GM21367 (cell line): ENCODE measurements around the gene MYH4.

ENCODE experiments used
- ATAC-seq: cut with Tn5 transposase; IDR thresholded peaks from one replicate; pipeline ENCODE4 v1.9.1; 2021; ENCODE audit not compliant: unreplicated experiment

MYH4 gene

DNA sequence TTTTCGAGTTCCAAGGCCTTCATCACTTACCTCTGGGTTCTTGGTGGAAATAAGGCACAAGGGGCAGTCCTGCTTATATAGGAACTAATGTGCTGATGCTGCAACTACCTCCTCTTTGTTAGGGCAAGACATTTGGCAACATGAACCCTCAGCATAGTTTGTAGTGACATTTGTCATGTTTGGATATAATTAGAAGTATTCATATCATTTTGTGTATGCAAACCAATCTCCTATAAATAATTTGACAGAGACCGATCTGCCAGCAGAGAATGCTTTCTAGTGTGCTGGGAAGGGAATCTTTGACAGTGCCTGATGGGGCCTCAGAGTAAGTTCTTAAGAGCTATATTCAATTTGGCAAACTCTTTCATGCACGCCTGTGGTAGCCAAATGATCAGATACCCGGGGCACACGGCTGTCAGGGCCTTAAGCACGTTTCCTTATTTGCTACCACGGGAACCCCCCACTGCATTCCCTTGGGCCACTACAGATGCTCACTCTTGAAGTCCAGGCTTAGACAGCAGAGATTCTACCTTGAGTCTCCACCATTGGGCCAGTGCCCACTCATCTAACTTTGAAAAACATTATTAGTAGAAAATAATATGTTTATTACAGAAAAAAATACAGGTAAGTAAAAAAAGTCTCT lies 47.3 kb downstream of the MYH4 start, which contains the start of gene MYH8:
TSS of gene MYH8 (minus strand) at position 51 of the 643 bp plus-strand sequence. CDS start 1,723 bp downstream, outside the sequence.
- no peak for ATAC-seq

DNA sequence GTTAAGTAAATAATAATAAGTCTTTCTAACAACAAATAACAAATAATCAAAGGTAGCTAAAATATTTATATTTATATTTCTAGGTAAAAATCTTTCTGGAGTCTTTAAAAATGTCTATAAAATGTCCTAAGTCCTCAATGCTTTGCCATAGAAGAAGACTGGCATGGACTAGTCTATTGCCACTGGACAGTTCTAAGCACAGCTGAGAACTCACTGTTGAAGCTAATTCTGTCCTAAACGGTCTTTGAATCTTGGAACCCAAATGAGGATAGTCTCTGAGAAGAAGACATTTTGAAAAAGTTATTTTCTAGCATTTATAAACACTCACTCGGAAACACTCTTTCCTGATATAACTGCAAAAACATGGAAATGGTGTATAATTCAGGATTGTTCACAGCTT lies 48.1 kb downstream of the MYH4 start:
- no peak for ATAC-seq

DNA sequence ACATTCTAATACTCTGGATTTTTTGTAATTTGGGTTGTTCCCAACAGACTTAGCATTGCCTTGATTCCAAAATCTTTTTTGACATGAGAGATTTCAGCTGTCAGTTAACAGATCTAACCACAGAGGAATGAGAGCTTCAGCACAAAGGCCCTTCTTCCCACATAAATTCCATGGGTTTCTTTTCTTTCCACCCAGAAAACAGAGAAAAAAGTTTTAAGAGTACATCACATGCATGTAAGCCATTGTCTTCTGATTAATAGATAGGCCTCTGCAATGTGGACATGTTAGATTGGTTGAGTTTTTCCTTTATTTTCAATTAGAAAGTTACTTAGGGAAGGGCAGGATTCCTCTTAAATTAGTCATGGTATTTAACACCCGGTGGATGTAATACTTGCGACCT lies 48.5 kb downstream of the MYH4 start:
- no peak for ATAC-seq

DNA sequence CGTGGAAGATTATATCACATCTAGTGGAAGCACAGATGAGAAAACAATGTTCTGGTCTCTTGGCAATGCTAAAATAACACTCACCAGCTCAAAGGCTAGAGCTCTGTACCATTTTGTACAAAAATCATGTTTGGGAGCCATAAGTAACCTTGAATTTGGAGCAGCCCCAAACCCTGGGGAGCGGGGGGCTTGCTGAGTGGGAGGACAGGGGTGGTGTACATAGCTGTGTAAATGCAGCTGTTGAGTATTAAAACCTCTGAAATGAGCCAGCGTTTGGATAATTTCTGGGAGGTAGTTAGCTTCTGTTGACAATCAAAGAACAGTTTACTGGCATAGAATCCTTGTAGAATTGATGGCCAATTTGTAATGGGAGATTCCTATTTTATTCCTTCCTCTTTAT lies 51.9 kb downstream of the MYH4 start:
- no peak for ATAC-seq

DNA sequence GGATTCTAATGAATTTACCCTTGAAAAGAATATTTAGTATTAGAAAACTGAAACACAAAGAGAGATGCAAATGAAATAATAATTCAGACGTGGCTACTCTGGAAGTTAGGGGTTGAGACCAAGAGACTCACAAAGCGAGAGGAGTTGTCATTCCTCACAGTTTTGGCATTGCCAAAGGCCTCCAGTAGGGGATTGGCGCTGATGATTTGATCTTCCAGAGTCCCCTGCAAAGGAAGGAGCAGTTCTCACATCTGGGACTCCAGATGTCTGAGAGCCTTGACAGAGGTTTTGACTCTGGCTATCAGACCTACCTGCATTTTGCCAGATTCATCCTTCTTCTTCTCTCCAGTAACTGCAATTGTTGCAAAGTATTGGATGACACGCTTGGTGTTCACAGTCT lies 54.2 kb downstream of the MYH4 start:
- no peak for ATAC-seq

DNA sequence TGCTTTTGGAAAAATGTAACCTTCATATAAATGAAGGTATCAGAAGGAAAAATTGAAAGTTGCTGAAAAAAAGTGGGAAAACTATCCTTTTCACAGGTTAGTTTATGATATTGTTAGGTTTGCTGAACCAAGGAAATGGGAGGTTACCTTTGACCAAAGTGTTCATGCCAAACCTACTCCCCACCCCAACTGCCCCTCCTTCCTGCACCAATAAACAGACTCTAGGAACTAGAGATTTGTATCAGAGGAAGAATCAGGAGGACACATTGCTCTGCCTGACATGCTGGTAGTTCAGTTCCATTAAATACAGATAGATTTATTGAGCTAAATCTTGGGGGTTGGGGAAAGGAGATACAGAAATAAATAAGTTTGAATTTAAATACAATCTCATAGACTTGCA lies 65.8 kb downstream of the MYH4 start:
- ATAC-seq = no peak

DNA sequence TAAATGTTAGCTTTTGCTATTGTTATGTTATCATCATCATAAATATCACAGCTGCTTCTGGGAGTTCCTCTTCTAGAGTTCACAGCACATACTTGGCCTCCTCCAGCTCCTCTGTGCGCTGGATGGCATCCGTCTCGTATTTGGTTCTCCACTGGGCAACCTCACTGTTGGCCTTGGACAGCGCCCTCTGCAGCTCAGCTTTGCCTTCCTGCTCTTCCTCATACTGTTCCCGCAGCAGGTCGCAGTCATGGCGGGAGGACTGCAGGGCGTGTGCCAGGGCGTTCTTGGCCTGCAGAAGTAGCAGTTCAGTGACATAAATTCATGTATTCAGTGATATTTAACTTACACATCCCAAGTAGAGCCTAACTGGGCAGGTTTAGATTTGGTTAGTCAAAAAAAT lies 71.0 kb downstream of the MYH4 start:
- no peak for ATAC-seq

DNA sequence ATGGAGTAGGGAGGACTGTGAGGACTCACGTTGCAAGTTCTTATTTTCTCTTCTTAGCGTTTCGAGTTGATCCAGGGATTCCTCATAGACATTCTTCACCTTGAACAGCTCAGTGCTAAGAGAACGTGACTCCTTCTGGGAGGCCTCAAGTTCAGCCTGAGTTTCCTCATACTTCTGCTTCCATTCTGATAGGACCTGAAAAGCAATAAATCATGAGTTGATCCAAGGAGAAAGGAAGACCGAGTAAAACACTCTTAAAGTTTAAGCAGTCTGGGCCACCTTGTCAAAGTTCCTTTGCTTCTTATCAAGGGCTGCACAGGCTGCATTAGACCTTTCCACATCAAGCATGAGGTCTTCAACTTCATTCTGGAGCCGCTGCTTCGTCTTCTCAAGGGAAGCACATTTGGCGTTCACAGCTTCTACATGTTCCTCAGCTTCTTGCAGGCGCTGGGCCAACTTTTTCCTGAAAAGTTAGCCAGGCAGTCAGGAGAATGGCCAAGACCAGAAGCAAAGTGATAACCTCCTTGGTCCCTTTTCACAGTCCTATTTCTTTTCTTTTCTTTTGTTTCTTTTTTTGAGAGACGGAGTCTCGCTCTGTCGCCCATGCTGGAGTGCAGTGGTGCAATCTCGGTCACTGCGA lies 72.7 kb downstream of the MYH4 start:
- ATAC-seq = no peak

DNA sequence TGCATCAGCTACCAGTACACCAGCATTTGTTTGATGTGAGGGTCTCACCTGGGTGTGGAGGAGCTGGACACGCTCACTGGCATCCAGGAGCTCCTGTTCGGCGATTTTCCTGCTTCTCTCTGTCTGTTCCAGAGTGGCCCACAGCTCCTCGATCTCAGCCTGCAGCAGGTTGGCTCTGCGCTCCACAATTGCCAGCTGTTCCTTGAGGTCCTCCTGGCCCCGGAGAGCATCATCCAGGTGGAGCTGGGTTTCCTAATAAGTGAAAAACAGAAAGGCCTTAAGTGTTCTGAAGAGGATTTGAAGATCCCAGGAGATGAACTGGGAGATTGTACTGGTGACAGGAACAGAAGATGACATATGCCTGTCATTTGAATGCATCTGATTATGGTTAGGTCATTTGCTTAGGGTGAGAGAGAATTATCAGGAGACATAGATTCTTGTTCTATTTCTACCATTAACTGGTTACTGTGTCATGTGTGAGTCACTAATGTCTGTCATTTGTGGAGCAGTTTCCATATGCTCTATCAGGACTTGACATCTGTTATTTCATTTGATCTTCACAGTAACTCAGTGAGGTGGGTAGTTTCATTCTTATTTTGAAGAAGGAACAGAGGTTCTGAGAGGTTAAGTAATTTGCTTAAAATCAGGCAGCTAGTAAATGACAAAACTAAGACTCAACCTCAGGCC lies 75.0 kb downstream of the MYH4 start:
- ATAC-seq = no peak
